Kidney capillary endothelial cell (primary cell): ENCODE measurements around the gene MS4A6E.

Source experiments
- DNase-seq: peaks from one replicate; pipeline ENCODE4 v3.0.0-alpha.2; 2018; ENCODE audit warnings: low spot score

The MS4A6E gene

GRCh38 chr11:60376601-60377000 is 49.5 kb downstream of the MS4A6E start:
- DNase-seq = no peak

- DNase-seq = no peak
Measured at GRCh38 chr11:60377401-60378136, 50.5 kb downstream of the MS4A6E start.

DNA sequence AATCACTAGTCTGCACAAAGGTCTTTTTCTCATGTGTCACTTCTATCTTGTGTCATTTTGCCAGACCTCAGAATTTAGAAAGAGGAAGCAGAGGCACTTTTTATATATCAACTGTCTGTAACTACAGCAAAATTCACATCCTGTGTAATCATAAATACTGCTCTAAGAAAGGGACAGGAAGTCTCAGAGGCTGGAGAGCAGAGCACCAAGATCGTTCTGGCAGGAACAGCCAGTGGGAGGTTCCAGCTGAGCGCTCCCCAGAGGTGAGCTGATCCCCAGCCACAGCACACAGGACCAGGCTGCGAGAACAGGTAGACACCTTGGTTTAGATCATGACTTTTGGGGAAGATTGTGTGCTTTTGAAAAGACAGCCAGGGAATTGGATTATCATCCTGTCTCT is 51.3 kb downstream of the MS4A6E start, which contains the start of gene MS4A7:
MS4A7 (plus strand) TSS at position 179 of the 400 bp plus-strand sequence. CDS start 4,610 bp downstream, outside the sequence.
- DNase-seq = no peak

DNA sequence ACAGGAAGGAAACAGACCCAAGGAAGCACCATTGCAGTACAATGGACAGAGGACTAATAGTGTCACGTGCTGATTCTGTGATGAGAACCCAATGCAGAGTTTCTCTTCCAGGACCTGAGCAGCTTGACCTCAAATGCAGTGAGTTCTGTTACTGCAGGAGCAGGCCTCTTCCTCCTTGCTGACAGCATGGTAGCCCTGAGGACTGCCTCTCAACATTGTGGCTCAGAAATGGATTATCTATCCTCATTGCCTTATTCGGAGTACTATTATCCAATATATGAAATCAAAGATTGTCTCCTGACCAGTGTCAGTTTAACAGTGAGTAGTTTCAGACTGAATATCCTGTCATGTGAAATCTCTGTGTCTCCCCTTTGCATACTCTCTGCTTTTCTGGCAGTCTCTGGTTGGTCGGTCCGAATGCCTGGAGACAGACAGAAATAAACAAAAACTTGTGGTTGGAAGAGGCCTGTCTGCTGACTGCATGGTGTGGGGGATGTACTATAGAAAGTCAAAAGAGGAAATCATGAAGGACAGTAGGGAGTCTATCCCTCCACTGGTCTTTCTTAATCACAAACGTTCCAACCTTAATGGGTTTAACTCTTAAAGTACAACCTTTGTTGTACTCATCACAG is 62.3 kb downstream of the MS4A6E start:
- no peak for DNase-seq

DNA sequence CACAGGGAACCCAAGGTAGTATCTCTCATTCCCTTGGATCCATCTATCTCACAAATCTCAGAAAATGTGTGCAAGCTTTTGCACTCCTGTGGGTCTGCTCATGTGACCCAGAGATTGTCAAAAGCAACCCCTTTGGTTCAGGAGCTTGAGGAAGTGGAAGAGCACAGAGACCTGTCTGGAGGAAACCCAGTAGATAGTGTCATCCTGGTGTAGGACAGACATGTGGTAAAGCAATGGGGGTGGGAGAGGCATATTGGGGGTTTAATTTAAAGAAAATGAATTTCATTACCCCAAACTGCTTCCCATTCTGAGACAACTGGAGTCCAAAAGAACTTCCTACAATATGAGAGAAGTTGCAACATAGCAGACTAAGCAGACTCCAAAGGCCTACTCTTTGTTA is 63.4 kb downstream of the MS4A6E start:
- DNase-seq = no peak
